ENCODE measurements around the gene ASCC3.

Gene ASCC3

GRCh38 chr6:100774681-100775080, 106.4 kb downstream of the ASCC3 start:
- Histone ChIP-seq H2AFZ (ENCODE audit: low read depth, low read length) (no peak overlapping the region), H3K4ac (ENCODE audit: low read depth in 1 of 2, low read length in 2 of 2) (no peak overlapping the region), H2BK120ac (ENCODE audit: low read depth, low read length) (no peak overlapping the region), H3K14ac (ENCODE audit: low read length in 2 of 2) (no peak overlapping the region), H3K79me1 (replicated peaks; ENCODE audit: low read length, poor library complexity, severe bottlenecking) (peaks cover 10% of the 10 kb centered on the region), H2BK15ac (ENCODE audit: low read depth, poor library complexity, severe bottlenecking) (no peak overlapping the region), H3K27me3 (ENCODE audit: control insufficient read depth in 1 of 2, insufficient read depth in 1 of 2, low read length in 2 of 2) (no peaks in the 10 kb centered on the region), H3K23ac (ENCODE audit: low read length in 2 of 2) (no peak overlapping the region), H3K4me1 (ENCODE audit: control insufficient read depth, insufficient read depth, low read depth, low read length) (no peaks in the 10 kb centered on the region), H3K4me2 (ENCODE audit: low read length, poor library complexity, severe bottlenecking) (no peak overlapping the region), H2AK5ac (ENCODE audit: low read length, severe bottlenecking) (no peak overlapping the region), H4K8ac (ENCODE audit: low read length) (no peak overlapping the region), H3K18ac (ENCODE audit: low read depth in 1 of 2, low read length in 2 of 2) (no peak overlapping the region), H2BK12ac (ENCODE audit: low read length in 2 of 2) (no peak overlapping the region), H3K27ac (ENCODE audit: low read length, poor library complexity, severe bottlenecking) (no peak overlapping the region), H3K9ac (ENCODE audit: low read length) (no peak overlapping the region), H3K36me3 (ENCODE audit: control insufficient read depth in 1 of 2, insufficient read depth in 2 of 2, low read depth in 1 of 2, low read length in 2 of 2) (peaks cover 0 to 6% of the 10 kb centered on the region in 2 experiments), H2BK5ac (ENCODE audit: low read depth, low read length, poor library complexity, severe bottlenecking) (no peak overlapping the region), H3K9me3 (ENCODE audit: control insufficient read depth, low read length) (no peaks in the 10 kb centered on the region), H4K91ac (ENCODE audit: low read length) (no peak overlapping the region), H3K4me3 (ENCODE audit: insufficient read depth in 1 of 2, low read depth in 1 of 2, low read length in 2 of 2) (no peak overlapping the region)
- 0% methylated on average over 1 of the region's 1 CpG for WGBS
- DNase-seq: no peak

GRCh38 chr6:100768816-100769351, 112.2 kb downstream of the ASCC3 start:
- H3K4ac ChIP-seq (ENCODE audit: low read depth in 1 of 2, low read length in 2 of 2): no peak overlapping the region
- no peak overlapping the region for H3K14ac ChIP-seq (ENCODE audit: low read length in 2 of 2)
- no peak overlapping the region for H3K4me3 ChIP-seq (ENCODE audit: insufficient read depth in 1 of 2, low read depth in 1 of 2, low read length in 2 of 2)
- H3K23ac ChIP-seq (ENCODE audit: low read length in 2 of 2): no peak overlapping the region
- H3K18ac ChIP-seq (ENCODE audit: low read depth in 1 of 2, low read length in 2 of 2): no peak overlapping the region
- no peaks in the 10 kb centered on the region for H3K4me1 ChIP-seq (ENCODE audit: control insufficient read depth, insufficient read depth, low read depth, low read length)
- no peaks in the 10 kb centered on the region for H3K27me3 ChIP-seq (ENCODE audit: control insufficient read depth in 1 of 2, insufficient read depth in 1 of 2, low read length in 2 of 2)
- peaks cover 0 to 43% of the 10 kb centered on the region in 2 experiments for H3K36me3 ChIP-seq (ENCODE audit: control insufficient read depth in 1 of 2, insufficient read depth in 2 of 2, low read depth in 1 of 2, low read length in 2 of 2)
- no peak overlapping the region for H3K27ac ChIP-seq (ENCODE audit: low read length, poor library complexity, severe bottlenecking)
- no peak overlapping the region for H4K8ac ChIP-seq (ENCODE audit: low read length)
- 100% methylated on average over 1 of the region's 1 CpG for WGBS
- no peaks in the 10 kb centered on the region for H3K9me3 ChIP-seq (ENCODE audit: control insufficient read depth, low read length)
- no peak overlapping the region for H4K91ac ChIP-seq (ENCODE audit: low read length)
- H3K9ac ChIP-seq (ENCODE audit: low read length): no peak overlapping the region
- H2AK5ac ChIP-seq (ENCODE audit: low read length, severe bottlenecking): no peak overlapping the region
- no peak overlapping the region for H3K4me2 ChIP-seq (ENCODE audit: low read length, poor library complexity, severe bottlenecking)
- no peak overlapping the region for H2BK5ac ChIP-seq (ENCODE audit: low read depth, low read length, poor library complexity, severe bottlenecking)
- no peak overlapping the region for H2AFZ ChIP-seq (ENCODE audit: low read depth, low read length)
- H2BK15ac ChIP-seq (ENCODE audit: low read depth, poor library complexity, severe bottlenecking): no peak overlapping the region
- no peak overlapping the region for H2BK120ac ChIP-seq (ENCODE audit: low read depth, low read length)
- no peak for DNase-seq
- H2BK12ac ChIP-seq (ENCODE audit: low read length in 2 of 2): no peak overlapping the region
- H3K79me1 ChIP-seq (replicated peaks; ENCODE audit: low read length, poor library complexity, severe bottlenecking): no peaks in the 10 kb centered on the region

- H3K4me2 ChIP-seq (ENCODE audit: low read length, poor library complexity, severe bottlenecking): no peak overlapping the region
- H3K14ac ChIP-seq (ENCODE audit: low read length in 2 of 2): no peak overlapping the region
- H2BK120ac ChIP-seq (ENCODE audit: low read depth, low read length): no peak overlapping the region
- H4K8ac ChIP-seq (ENCODE audit: low read length): no peak overlapping the region
- no peak overlapping the region for H3K9ac ChIP-seq (ENCODE audit: low read length)
- no peak overlapping the region for H3K23ac ChIP-seq (ENCODE audit: low read length in 2 of 2)
- H3K27me3 ChIP-seq (ENCODE audit: control insufficient read depth in 1 of 2, insufficient read depth in 1 of 2, low read length in 2 of 2): no peaks in the 10 kb centered on the region
- H3K36me3 ChIP-seq (ENCODE audit: control insufficient read depth in 1 of 2, insufficient read depth in 2 of 2, low read depth in 1 of 2, low read length in 2 of 2): peaks cover 6 to 79% of the 10 kb centered on the region in 2 experiments
- no peak overlapping the region for H3K18ac ChIP-seq (ENCODE audit: low read depth in 1 of 2, low read length in 2 of 2)
- no peaks in the 10 kb centered on the region for H3K4me1 ChIP-seq (ENCODE audit: control insufficient read depth, insufficient read depth, low read depth, low read length)
- no peak overlapping the region for H2AK5ac ChIP-seq (ENCODE audit: low read length, severe bottlenecking)
- no peak overlapping the region for H3K4ac ChIP-seq (ENCODE audit: low read depth in 1 of 2, low read length in 2 of 2)
- no peak overlapping the region for H3K4me3 ChIP-seq (ENCODE audit: insufficient read depth in 1 of 2, low read depth in 1 of 2, low read length in 2 of 2)
- H2AFZ ChIP-seq (ENCODE audit: low read depth, low read length): no peak overlapping the region
- 100% methylated on average over 2 of the region's 2 CpGs for WGBS
- no peak overlapping the region for H3K27ac ChIP-seq (ENCODE audit: low read length, poor library complexity, severe bottlenecking)
- DNase-seq: no peak
- H4K91ac ChIP-seq (ENCODE audit: low read length): no peak overlapping the region
- no peak overlapping the region for H2BK5ac ChIP-seq (ENCODE audit: low read depth, low read length, poor library complexity, severe bottlenecking)
- peaks cover 7% of the 10 kb centered on the region for H3K79me1 ChIP-seq (replicated peaks; ENCODE audit: low read length, poor library complexity, severe bottlenecking)
- no peaks in the 10 kb centered on the region for H3K9me3 ChIP-seq (ENCODE audit: control insufficient read depth, low read length)
- no peak overlapping the region for H2BK12ac ChIP-seq (ENCODE audit: low read length in 2 of 2)
- no peak overlapping the region for H2BK15ac ChIP-seq (ENCODE audit: low read depth, poor library complexity, severe bottlenecking)
Observed at GRCh38 chr6:100763617-100764241, 117.4 kb downstream of the ASCC3 start.

GRCh38 chr6:100761841-100762240, 119.3 kb downstream of the ASCC3 start:
- no peak overlapping the region for H2BK5ac ChIP-seq (ENCODE audit: low read depth, low read length, poor library complexity, severe bottlenecking)
- H3K18ac ChIP-seq (ENCODE audit: low read depth in 1 of 2, low read length in 2 of 2): no peak overlapping the region
- no peak overlapping the region for H3K4ac ChIP-seq (ENCODE audit: low read depth in 1 of 2, low read length in 2 of 2)
- 94% methylated on average over 2 of the region's 2 CpGs for WGBS
- H3K36me3 ChIP-seq (ENCODE audit: control insufficient read depth in 1 of 2, insufficient read depth in 2 of 2, low read depth in 1 of 2, low read length in 2 of 2): peaks cover 6 to 80% of the 10 kb centered on the region in 2 experiments
- H2BK120ac ChIP-seq (ENCODE audit: low read depth, low read length): no peak overlapping the region
- H3K79me1 ChIP-seq (replicated peaks; ENCODE audit: low read length, poor library complexity, severe bottlenecking): peaks cover 13% of the 10 kb centered on the region
- H2AFZ ChIP-seq (ENCODE audit: low read depth, low read length): no peak overlapping the region
- no peak overlapping the region for H2BK12ac ChIP-seq (ENCODE audit: low read length in 2 of 2)
- H3K27me3 ChIP-seq (ENCODE audit: control insufficient read depth in 1 of 2, insufficient read depth in 1 of 2, low read length in 2 of 2): no peaks in the 10 kb centered on the region
- H3K4me1 ChIP-seq (ENCODE audit: control insufficient read depth, insufficient read depth, low read depth, low read length): no peaks in the 10 kb centered on the region
- H3K9me3 ChIP-seq (ENCODE audit: control insufficient read depth, low read length): no peaks in the 10 kb centered on the region
- H3K9ac ChIP-seq (ENCODE audit: low read length): no peak overlapping the region
- no peak overlapping the region for H4K8ac ChIP-seq (ENCODE audit: low read length)
- no peak overlapping the region for H3K4me2 ChIP-seq (ENCODE audit: low read length, poor library complexity, severe bottlenecking)
- no peak overlapping the region for H3K4me3 ChIP-seq (ENCODE audit: insufficient read depth in 1 of 2, low read depth in 1 of 2, low read length in 2 of 2)
- no peak overlapping the region for H3K14ac ChIP-seq (ENCODE audit: low read length in 2 of 2)
- H3K27ac ChIP-seq (ENCODE audit: low read length, poor library complexity, severe bottlenecking): no peak overlapping the region
- no peak overlapping the region for H4K91ac ChIP-seq (ENCODE audit: low read length)
- no peak overlapping the region for H2AK5ac ChIP-seq (ENCODE audit: low read length, severe bottlenecking)
- no peak overlapping the region for H3K23ac ChIP-seq (ENCODE audit: low read length in 2 of 2)
- H2BK15ac ChIP-seq (ENCODE audit: low read depth, poor library complexity, severe bottlenecking): no peak overlapping the region
- no peak for DNase-seq

Data from mesenchymal stem cell (in vitro differentiated cells and primary cell).